Ishikawa (cell line): ENCODE data around the gene TCF7L2.

Experiments
- CEBPB ChIP-seq: IDR thresholded peaks from 2 replicates; pipeline ENCODE4 v1.6.1; 2012
- CREB1 ChIP-seq: IDR thresholded peaks from 2 replicates; pipeline ENCODE4 v1.6.1; 2012; ENCODE audit warnings: low read depth
- EGR1 ChIP-seq: IDR thresholded peaks from 2 replicates; pipeline ENCODE4 v1.6.1; 2012
- EP300 ChIP-seq: IDR thresholded peaks from 2 replicates; pipeline ENCODE4 v1.6.1; 2012; ENCODE audit warnings: borderline replicate concordance
- FOXM1 ChIP-seq: IDR thresholded peaks from 2 replicates; pipeline ENCODE4 v1.6.1; 2012; ENCODE audit warnings: low read depth, borderline replicate concordance
- NFIC ChIP-seq: IDR thresholded peaks from 2 replicates; pipeline ENCODE4 v1.6.1; 2012
- RAD21 ChIP-seq: IDR thresholded peaks from 2 replicates; pipeline ENCODE4 v1.6.1; 2012; ENCODE audit warnings: low read depth
- REST ChIP-seq: IDR thresholded peaks from 2 replicates; pipeline ENCODE4 v1.6.1; 2012; ENCODE audit warnings: low read depth, mild to moderate bottlenecking
- TAF1 ChIP-seq: IDR thresholded peaks from 2 replicates; pipeline ENCODE4 v1.6.1; 2012; ENCODE audit warnings: low read depth, mild to moderate bottlenecking
- TCF12 ChIP-seq: IDR thresholded peaks from 2 replicates; pipeline ENCODE4 v1.6.1; 2012; ENCODE audit warnings: low read depth
- TEAD4 ChIP-seq: IDR thresholded peaks from 2 replicates; pipeline ENCODE4 v1.6.1; 2012
- YY1 ChIP-seq: IDR thresholded peaks from 2 replicates; pipeline ENCODE4 v1.6.1; 2012; ENCODE audit warnings: low read depth
- ZBTB7A ChIP-seq: IDR thresholded peaks from 2 replicates; pipeline ENCODE4 v1.6.1; 2012; ENCODE audit warnings: low read depth
- TF ChIP-seq, protein P1 (sequence below): IDR thresholded peaks from 2 replicates; pipeline ENCODE4 v1.6.1; 2012
- TF ChIP-seq, protein P2 (sequence below): IDR thresholded peaks from 2 replicates; pipeline ENCODE4 v1.6.1; 2012

Gene TCF7L2

DNA sequence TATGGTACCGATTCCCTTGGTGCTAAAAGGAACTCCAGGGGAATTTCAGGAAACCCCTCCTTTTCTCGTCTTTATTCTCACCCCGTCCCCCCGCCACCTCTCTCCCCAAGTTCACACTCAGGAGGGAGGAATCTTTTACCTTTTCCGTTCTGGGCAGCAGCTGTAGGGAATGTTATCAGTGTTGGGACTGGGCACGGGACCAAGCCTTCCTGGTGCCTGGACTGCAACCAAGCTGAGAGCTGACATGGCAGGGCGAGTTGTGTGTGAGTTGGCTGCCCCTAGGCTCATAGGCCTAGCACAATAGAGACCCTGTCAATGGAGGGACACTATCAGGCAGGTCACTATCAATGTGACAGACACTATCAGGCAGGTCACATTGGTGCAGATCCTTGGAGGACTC, 121.4 kb downstream of the TCF7L2 start:
- TF ChIP-seq ZBTB7A (no peak), CREB1 (no peak), EP300 (no peak), EGR1 (no peak), FOXM1 (no peak), TAF1 (no peak), CEBPB (no peak), RAD21 (no peak), TEAD4 (no peak), TCF12 (no peak), NFIC (no peak), YY1 (no peak), REST (no peak)
- TF ChIP-seq, protein P1, sequence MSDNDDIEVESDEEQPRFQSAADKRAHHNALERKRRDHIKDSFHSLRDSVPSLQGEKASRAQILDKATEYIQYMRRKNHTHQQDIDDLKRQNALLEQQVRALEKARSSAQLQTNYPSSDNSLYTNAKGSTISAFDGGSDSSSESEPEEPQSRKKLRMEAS, result no peak
- TF ChIP-seq, protein P2, sequence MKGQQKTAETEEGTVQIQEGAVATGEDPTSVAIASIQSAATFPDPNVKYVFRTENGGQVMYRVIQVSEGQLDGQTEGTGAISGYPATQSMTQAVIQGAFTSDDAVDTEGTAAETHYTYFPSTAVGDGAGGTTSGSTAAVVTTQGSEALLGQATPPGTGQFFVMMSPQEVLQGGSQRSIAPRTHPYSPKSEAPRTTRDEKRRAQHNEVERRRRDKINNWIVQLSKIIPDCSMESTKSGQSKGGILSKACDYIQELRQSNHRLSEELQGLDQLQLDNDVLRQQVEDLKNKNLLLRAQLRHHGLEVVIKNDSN, result no peak

DNA sequence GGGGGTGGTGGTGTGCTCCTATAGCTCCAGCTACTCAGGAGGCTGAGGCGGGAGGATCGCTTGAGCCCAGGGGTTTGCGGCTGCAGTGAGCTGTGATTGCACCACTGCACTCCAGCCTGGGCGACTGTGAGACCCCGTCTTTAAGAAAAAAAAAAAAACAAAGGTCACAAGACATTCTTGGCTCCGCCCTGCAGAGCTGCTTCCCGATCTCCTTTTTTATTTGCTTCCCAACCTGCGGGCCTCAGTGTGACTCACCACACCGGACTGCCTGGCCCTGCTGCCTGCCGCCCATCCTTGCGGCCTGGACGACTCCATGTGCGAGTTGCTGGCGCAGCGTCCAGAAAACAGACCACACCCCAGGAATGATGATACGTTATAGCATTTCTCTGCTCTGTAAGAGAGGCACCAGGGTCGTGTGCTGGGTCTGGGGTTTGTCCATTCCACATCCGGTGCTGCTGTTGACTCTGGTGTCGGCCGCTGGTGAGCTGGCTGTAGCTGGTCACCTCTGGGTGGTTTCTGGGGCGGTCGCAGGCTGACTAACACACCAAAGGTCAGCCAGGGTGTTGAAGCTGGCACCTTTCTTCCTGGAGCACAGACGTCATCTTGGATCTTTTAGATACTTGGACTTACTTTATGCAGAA, 123.6 kb downstream of the TCF7L2 start:
- no peak; the same call in 1 of the 2 replicates for TF ChIP-seq YY1
- no peak for TF ChIP-seq REST
- TF ChIP-seq EP300, result peak; percentile 63
- TF ChIP-seq CREB1, result no peak
- TF ChIP-seq TEAD4, result peak; percentile 44; the same call in 1 of the 2 replicates
- no peak; the same call in 1 of the 2 replicates for TF ChIP-seq CEBPB
- TF ChIP-seq TCF12, result peak; percentile 81
- peak; percentile 55 for TF ChIP-seq ZBTB7A
- no peak for TF ChIP-seq TAF1
- TF ChIP-seq FOXM1, result no peak; the same call in 1 of the 2 replicates
- TF ChIP-seq, protein P2, result no peak
- TF ChIP-seq EGR1, result no peak
- TF ChIP-seq, protein P1, result peak; percentile 92
- peak; percentile 78 for TF ChIP-seq NFIC
- TF ChIP-seq RAD21, result peak; percentile 18; the same call in 1 of the 2 replicates

- no peak for TF ChIP-seq TEAD4
- no peak for TF ChIP-seq CREB1
- TF ChIP-seq TAF1, result no peak
- TF ChIP-seq ZBTB7A, result no peak
- TF ChIP-seq FOXM1, result no peak
- no peak for TF ChIP-seq EP300
- TF ChIP-seq NFIC, result no peak
- TF ChIP-seq, protein P2, result no peak
- TF ChIP-seq YY1, result no peak
- no peak for TF ChIP-seq RAD21
- no peak for TF ChIP-seq REST
Observed at GRCh38 chr10:113076949-113077348, 126.9 kb downstream of the TCF7L2 start.

GRCh38 chr10:113078282-113078907, 128.3 kb downstream of the TCF7L2 start:
- no peak for TF ChIP-seq TEAD4
- TF ChIP-seq, protein P1, result no peak
- TF ChIP-seq YY1, result no peak
- TF ChIP-seq TCF12, result no peak
- TF ChIP-seq ZBTB7A, result no peak
- TF ChIP-seq FOXM1, result no peak
- TF ChIP-seq, protein P2, result no peak
